Stomach (tissue), 9 donors: Measurements from ENCODE around the gene PLPP3. TPM values are rescaled to one million over a fixed set of nuclear protein-coding genes. Genes with fewer than 3 reads are reported as not detected.
A peak's percentile ranks its signal among the peaks of the same experiment; 100 is the strongest.

Experiments used
- DNase-seq, 2 donors: peaks; one replicate each; pipeline versions ENCODE4 v3.0.0 to v3.0.0-alpha.2; 2013 to 2019
- H3K27ac ChIP-seq, 5 donors: fragments of 200-600 bp in 4 of 5; sonication (generic) in 4 of 5; one replicate each; pipeline ENCODE4 v1.5.1; 2013 to 2019; ENCODE audit warnings: mild to moderate bottlenecking in 1 of 5, moderate library complexity in 1 of 5
- H3K27me3 ChIP-seq, 3 donors: fragments of 200-600 bp; sonication (generic); one replicate each; pipeline ENCODE4 v1.5.1; 2017 to 2019; ENCODE audit warnings: mixed run types in 1 of 3
- H3K36me3 ChIP-seq, 4 donors: fragments of 200-600 bp; sonication (generic); 1 replicate in 3 of 4; 2 replicates in 1 of 4; pipeline ENCODE4 v1.5.1; 2016 to 2019
- H3K4me1 ChIP-seq, 4 donors: fragments of 200-600 bp; sonication (generic); one replicate each; pipeline ENCODE4 v1.5.1; 2016 to 2019
- H3K4me3 ChIP-seq, 4 donors: fragments of 200-600 bp; sonication (generic) in 3 of 4; one replicate each; pipeline ENCODE4 v1.5.1; 2016 to 2019; ENCODE audit warnings: mild to moderate bottlenecking in 1 of 4
- H3K9me3 ChIP-seq, 4 donors: fragments of 200-600 bp; sonication (generic); one replicate each; pipeline ENCODE4 v1.5.1; 2016 to 2019
- EP300 ChIP-seq: sonication (generic); formaldehyde crosslinking; IDR thresholded peaks from one replicate; pipeline ENCODE4 v1.6.1; 2017; ENCODE audit warnings: antibody characterized with exemption
- POLR2A ChIP-seq, 4 donors: fragments of 450-650 bp; IDR thresholded peaks; one replicate each; pipeline ENCODE4 v1.6.1; 2016; ENCODE audit warnings: antibody characterized with exemption in 4 of 4, control low read depth in 2 of 4, mild to moderate bottlenecking in 1 of 4, moderate library complexity in 1 of 4
- POLR2AphosphoS5 ChIP-seq, 3 donors: sonication (generic); formaldehyde crosslinking; IDR thresholded peaks; one replicate each; pipeline ENCODE4 v1.6.1; 2016; ENCODE audit warnings: antibody characterized with exemption in 3 of 3
- WGBS, 5 donors: extraction: QIAGEN DNeasy Blood & Tissue Kit in 3 of 5; methylation state at CpG; one replicate each; pipeline versions ENCODE4 v1.1.5 to v1.1.7; 2013 to 2018; 5-methylcytosine and 5-hydroxymethylcytosine counted together
- intact Hi-C: fragments of 100-400 bp; cut with DNase I; formaldehyde crosslinking; loops from one replicate; pipeline ENCODE4 v1.15.1; 2023; ENCODE audit warnings: low total_unique reads
- polyA plus RNA-seq, 3 donors: library from polyadenylated mRNA; stranded (reverse); fragments of 200-250 nt; gene quantifications; one replicate each; pipeline ENCODE4 v1.2.3, GENCODE V29; 2013
- total RNA-seq, 5 donors: library from RNA; depleted of rRNA; stranded (reverse); fragments of >200 nt; gene quantifications; one replicate each; pipeline versions ENCODE4 v1.1.0 to v1.2.3, GENCODE V29; 2014 to 2016
- TF ChIP-seq, protein P1 (sequence below), 7 experiments: fragments of 450-650 bp in 4 of 7; fragments of 200-600 bp in 3 of 7; sonication (generic) in 3 of 7; IDR thresholded peaks; one replicate each; pipeline ENCODE4 v1.5.1; 2016 to 2019; ENCODE audit warnings: antibody characterized with exemption in 7 of 7, control low read depth in 2 of 7, mild to moderate bottlenecking in 1 of 7
- donor health status: healthy with polysubstance abuse.
- donor health status: Bipolar disorder and iron deficiency.
- donor health status: healthy.

The PLPP3 gene
- total and polyA plus RNA-seq, 8 donors: 11.1 to 145 (median 46.1) TPM

DNA sequence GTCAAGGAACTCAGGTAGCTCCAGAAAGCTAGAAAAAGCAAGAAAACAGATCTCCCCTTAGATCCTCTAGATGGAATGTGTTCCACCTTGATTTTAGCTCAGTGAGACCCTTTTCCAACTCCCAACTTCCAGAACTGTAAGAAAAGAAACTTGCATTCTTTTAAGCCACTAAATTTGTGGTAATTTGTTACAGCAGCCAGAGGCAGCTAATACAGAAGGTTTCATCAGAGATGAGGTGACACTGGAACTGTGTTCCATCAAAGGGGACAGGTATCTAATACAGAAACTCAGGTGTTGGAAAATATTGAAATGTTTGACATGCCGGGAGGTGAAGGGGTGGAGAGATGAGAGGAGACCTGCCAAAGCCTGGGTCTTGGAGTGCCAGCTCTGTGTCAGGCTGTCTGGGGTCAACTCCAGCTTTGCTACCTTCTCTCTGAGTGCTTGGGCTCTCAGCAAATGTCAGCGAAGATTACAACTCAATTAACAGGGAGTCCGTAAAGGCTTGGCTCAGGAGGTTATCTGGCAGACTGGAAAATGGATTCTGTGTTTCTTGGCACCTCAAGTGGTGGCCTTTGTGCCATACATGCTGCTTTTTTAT, 71.3 kb downstream of the PLPP3 start:
- no peak overlapping the region for H3K4me3 ChIP-seq
- no peaks in the 10 kb centered on the region for H3K27me3 ChIP-seq
- H3K27ac ChIP-seq: peak overlapping the region; percentile 36 to 62 (median 42)
- WGBS, 5 donors: 30 to 50% (median 44%) methylated on average over 3 of the region's 3 CpGs
- intact Hi-C loops: loop anchor here (10.0 kb wide), 1 partner anchor 57 kb away; no protein-coding TSS in a partner anchor
- peaks cover 39 to 66% (median 51%) of the 10 kb centered on the region in 4 donors for H3K4me1 ChIP-seq
- peaks cover 40 to 92% (median 83%) of the 10 kb centered on the region in 4 donors for H3K36me3 ChIP-seq
- TF ChIP-seq POLR2A (IDR thresholded peaks at IDR 0.05): no peak
- TF ChIP-seq, protein P1, sequence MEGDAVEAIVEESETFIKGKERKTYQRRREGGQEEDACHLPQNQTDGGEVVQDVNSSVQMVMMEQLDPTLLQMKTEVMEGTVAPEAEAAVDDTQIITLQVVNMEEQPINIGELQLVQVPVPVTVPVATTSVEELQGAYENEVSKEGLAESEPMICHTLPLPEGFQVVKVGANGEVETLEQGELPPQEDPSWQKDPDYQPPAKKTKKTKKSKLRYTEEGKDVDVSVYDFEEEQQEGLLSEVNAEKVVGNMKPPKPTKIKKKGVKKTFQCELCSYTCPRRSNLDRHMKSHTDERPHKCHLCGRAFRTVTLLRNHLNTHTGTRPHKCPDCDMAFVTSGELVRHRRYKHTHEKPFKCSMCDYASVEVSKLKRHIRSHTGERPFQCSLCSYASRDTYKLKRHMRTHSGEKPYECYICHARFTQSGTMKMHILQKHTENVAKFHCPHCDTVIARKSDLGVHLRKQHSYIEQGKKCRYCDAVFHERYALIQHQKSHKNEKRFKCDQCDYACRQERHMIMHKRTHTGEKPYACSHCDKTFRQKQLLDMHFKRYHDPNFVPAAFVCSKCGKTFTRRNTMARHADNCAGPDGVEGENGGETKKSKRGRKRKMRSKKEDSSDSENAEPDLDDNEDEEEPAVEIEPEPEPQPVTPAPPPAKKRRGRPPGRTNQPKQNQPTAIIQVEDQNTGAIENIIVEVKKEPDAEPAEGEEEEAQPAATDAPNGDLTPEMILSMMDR (IDR thresholded peaks at IDR 0.05): no peak
- no peak for TF ChIP-seq EP300
- TF ChIP-seq POLR2AphosphoS5 (IDR thresholded peaks at IDR 0.05): no peak
- peak in 1 of 2 donors; percentile 27 for DNase-seq
- H3K9me3 ChIP-seq: no peaks in the 10 kb centered on the region

GRCh38 chr1:56506951-56507491, 72.3 kb downstream of the PLPP3 start:
- Histone ChIP-seq H3K27ac (peak overlapping the region; percentile 1 to 62 (median 36)), H3K9me3 (no peaks in the 10 kb centered on the region), H3K36me3 (peaks cover 43 to 95% (median 83%) of the 10 kb centered on the region in 4 donors), H3K27me3 (no peaks in the 10 kb centered on the region), H3K4me1 (peaks cover 35 to 71% (median 51%) of the 10 kb centered on the region in 4 donors), H3K4me3 (no peak overlapping the region)
- 69 to 87% (median 81%) methylated on average over 3 of the region's 3 CpGs for WGBS, 5 donors
- intact Hi-C loops: loop anchor here (10.0 kb wide), 1 partner anchor 58 kb away; no protein-coding TSS in a partner anchor
- no peak for DNase-seq
- TF ChIP-seq POLR2A (IDR thresholded peaks at IDR 0.05) (no peak), EP300 (no peak), POLR2AphosphoS5 (IDR thresholded peaks at IDR 0.05) (no peak)
- TF ChIP-seq, protein P1 (IDR thresholded peaks at IDR 0.05): no peak

- peak in 1 of 2 donors; percentile 57 for DNase-seq
- H3K27me3 ChIP-seq: no peaks in the 10 kb centered on the region
- TF ChIP-seq POLR2A (IDR thresholded peaks at IDR 0.05) (no peak), EP300 (no peak), POLR2AphosphoS5 (IDR thresholded peaks at IDR 0.05) (no peak)
- TF ChIP-seq, protein P1 (IDR thresholded peaks at IDR 0.05): no peak
- H3K27ac ChIP-seq: peak overlapping the region; percentile 1 to 40 (median 36)
- no peak overlapping the region for H3K4me3 ChIP-seq
- H3K4me1 ChIP-seq: peaks cover 35 to 68% (median 50%) of the 10 kb centered on the region in 4 donors
- peaks cover 39 to 93% (median 74%) of the 10 kb centered on the region in 4 donors for H3K36me3 ChIP-seq
- no peaks in the 10 kb centered on the region for H3K9me3 ChIP-seq
- 47 to 62% (median 56%) methylated on average over 14 of the region's 14 CpGs for WGBS, 5 donors
- intact Hi-C loops: loop anchor here (10.0 kb wide), 1 partner anchor 59 kb away; no protein-coding TSS in a partner anchor
These were observed 73.3 kb downstream of the PLPP3 start for GRCh38 chr1:56505792-56506743.

GRCh38 chr1:56502700-56503245, 76.6 kb downstream of the PLPP3 start:
- intact Hi-C loops: loop anchor here (10.0 kb wide), 1 partner anchor 62 kb away; no protein-coding TSS in a partner anchor
- Histone ChIP-seq H3K4me1 (peaks cover 9 to 44% (median 26%) of the 10 kb centered on the region in 4 donors), H3K27ac (no peak overlapping the region), H3K27me3 (no peaks in the 10 kb centered on the region), H3K4me3 (no peak overlapping the region), H3K36me3 (peaks cover 21 to 73% (median 53%) of the 10 kb centered on the region in 4 donors), H3K9me3 (no peaks in the 10 kb centered on the region)
- TF ChIP-seq POLR2A (IDR thresholded peaks at IDR 0.05) (no peak), EP300 (no peak), POLR2AphosphoS5 (IDR thresholded peaks at IDR 0.05) (no peak)
- TF ChIP-seq, protein P1 (IDR thresholded peaks at IDR 0.05): no peak
- DNase-seq: no peak
- WGBS, 5 donors: 74 to 90% (median 86%) methylated on average over 7 of the region's 7 CpGs
